ENCODE results near the gene THYN1.

Gene THYN1

DNA sequence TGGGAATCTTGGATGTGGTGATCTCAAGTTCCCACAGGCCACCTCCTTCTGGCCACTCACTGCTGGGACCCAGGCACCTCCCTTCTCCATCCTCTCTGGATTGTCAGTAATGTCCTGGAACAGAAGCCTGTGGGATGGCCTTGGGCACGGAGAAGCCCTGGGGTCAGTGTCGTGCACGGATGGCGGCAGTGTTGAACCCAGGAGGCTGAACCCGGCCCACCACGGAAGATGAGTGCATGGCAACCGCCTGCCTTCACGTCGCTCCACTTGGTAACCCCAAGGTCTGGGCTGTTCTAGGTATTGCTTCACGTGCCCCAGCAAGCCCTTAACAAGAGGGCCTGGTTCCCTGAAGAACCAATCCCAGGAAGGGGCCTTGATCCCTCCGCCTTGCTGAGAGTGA, 7.1 kb downstream of the THYN1 start:
- no peak for DNase-seq

DNA sequence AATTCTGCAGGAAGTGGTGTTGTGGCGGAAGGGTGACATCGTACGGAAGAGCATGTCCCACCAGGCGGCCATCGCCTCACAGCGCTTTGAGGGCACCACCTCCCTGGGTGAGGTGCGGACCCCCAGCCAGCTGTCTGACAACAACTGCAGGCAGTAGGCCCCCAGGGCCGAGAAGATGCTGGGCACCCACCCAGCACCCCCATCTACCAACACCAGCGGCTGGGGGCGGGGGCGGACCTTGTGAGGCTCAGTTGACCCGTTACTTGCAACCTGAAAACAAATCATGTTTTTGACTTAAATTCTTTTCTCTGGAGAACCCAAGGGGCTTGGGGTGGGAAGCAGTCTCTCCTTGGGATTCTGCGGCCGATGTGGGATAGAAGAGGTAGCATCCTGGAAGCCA, 7.7 kb downstream of the THYN1 start:
- DNase-seq, result no peak

- peak; percentile 62 for DNase-seq
Measured at GRCh38 chr11:134244593-134244992, 8.6 kb downstream of the THYN1 start.

- DNase-seq, result no peak
Measured at GRCh38 chr11:134243913-134244312, 9.2 kb downstream of the THYN1 start.

DNA sequence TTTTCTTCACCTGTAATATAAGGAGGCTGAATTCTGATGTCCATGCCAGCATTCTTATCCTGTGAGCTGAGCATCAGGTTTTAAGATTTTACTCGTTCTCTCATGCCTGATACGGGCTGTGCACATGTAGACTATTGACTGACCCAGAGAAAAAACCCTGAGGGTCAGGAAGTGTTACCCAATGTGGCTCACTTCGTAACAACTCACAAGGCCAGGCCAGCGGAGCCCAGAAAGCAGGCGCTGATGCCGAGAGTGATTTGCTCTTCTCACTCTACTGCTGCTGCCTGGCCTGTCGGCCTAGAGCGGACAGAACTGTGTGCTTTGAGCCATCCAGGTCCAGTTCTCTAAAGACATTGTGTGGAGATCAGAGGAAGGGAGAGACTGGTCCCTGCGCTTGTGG, 10.8 kb downstream of the THYN1 start:
- DNase-seq, result peak; percentile 52

GRCh38 chr11:134240592-134240991, 12.6 kb downstream of the THYN1 start:
- peak; percentile 16 for DNase-seq

DNA sequence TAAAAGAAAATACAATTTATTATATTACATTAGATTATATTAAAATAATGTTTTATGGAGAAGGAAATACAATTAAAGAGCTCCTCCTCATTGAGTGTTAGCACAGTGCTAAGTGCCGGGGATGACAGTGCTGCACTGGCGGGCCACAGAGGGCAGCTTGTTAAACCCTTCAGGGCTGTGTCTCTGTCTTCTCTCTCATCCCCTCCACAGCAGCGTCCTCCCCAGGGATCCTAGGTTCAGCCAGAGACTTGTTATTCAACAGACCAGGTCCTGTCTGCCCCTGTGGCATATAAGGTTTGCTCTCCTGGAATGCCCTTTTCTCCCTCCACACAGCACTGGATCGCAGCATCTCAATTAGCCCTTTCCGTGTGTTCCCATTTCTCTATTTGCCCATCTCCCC, 14.2 kb downstream of the THYN1 start:
- peak; percentile 36 for DNase-seq

DNA sequence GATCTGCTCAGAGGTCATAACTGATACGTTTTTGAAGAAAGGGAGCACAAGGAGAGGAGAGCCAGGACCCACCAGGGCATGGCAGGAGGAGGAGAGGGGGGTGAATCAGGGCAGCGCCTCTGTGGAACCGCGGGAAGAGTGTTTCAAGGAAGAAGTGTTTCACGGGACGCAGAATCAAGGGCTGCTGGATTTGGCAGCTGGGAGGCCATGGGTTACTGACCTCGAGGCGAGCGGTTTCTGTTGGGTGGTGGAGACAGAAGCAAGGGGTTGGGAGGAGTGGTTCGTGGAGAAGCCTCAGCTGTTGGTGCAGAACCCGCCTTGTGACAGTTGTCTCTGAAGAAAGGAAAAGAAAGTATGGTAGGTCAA, 15.6 kb downstream of the THYN1 start:
- DNase-seq, result peak; percentile 68

- DNase-seq, result peak; percentile 79
Measured at GRCh38 chr11:134236834-134237556, 16.2 kb downstream of the THYN1 start.

DNA sequence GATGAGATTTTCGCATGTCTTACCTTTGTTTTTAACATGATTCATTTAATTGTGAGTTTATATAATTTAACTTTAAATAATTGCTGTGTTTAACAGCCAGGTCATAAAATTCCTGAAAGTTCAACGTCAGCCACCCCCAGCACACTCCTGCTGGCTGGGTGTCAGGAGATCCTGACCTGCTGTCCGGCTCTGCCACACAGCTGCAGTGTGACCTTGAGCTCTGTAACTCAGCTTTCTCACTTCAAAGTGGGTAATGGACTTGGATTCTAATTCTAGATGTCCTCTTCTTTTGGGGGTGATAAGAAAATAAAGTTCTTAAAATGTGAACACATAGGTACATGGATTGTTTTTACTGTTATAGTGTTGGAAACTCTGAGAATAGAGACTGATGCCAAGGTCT, 17.8 kb downstream of the THYN1 start:
- DNase-seq, result no peak

GRCh38 chr11:134233729-134234179, 19.4 kb downstream of the THYN1 start:
- DNase-seq, result no peak

DNA sequence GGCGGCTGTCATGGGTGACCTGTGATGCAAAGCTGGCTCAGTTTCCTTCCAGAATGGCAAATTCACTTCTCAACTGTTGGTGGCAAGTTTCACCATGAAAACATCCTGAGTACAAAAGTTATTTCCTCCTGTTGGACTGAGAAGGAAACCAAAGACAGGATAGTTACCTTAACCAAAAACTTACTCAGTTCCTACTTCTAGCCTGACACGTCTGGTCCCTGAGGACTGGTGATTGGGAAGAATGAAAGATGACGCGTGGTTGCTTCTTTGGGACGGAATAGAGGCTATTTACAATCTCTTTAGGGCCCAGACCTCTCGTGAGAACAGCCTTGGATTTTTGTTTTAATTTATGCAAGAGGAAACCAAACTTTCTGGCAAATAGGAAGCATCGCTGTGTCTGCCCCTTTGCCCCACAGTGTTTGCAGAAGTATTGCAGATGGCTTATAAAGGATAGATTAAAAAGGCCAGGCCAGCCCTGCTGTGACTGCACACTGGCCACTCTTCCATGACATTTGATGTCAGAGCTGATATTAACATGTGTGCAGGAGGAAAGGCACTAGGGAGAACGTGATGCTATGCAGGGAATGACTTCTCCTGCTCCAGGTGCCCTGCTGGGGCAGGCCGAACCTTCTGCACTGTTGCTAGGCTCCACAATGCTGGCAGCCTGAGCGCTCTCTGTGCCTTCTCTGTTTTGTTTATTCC, 21.0 kb downstream of the THYN1 start:
- peak; percentile 32 for DNase-seq

- peak; percentile 35 for DNase-seq
Measured at GRCh38 chr11:134230339-134230738, 22.8 kb downstream of the THYN1 start.

GRCh38 chr11:134229126-134229790, 23.9 kb downstream of the THYN1 start:
- DNase-seq, result peak; percentile 50

GRCh38 chr11:134228625-134229024, 24.5 kb downstream of the THYN1 start:
- peak; percentile 32 for DNase-seq

DNA sequence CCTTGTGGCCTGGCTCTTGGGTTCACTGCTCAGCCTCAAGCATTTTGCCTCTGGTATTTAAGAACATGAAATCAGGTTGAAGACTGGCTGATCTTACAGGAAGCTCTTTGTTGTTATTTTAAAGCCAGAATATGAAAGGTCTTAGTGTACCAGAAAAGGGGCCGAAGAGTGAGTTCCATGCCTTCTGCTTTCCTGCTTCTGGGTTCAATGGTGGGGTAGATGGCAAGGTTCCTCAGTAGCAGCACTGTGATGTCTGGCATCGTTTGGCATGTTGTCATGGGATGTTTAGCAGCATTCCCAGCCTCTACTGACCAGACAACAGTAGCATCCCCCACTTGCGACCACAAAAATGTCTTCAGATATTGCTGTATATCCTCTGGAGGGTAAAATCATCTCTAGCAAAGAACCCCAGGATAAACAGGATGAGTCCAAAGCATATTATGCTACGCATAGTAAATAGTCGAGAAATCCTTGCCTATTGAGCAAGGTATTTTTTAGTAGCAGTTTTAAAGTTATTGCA, 26.3 kb downstream of the THYN1 start:
- no peak for DNase-seq

GRCh38 chr11:134224710-134225664, 28.2 kb downstream of the THYN1 start:
- DNase-seq, result peak; percentile 55

DNA sequence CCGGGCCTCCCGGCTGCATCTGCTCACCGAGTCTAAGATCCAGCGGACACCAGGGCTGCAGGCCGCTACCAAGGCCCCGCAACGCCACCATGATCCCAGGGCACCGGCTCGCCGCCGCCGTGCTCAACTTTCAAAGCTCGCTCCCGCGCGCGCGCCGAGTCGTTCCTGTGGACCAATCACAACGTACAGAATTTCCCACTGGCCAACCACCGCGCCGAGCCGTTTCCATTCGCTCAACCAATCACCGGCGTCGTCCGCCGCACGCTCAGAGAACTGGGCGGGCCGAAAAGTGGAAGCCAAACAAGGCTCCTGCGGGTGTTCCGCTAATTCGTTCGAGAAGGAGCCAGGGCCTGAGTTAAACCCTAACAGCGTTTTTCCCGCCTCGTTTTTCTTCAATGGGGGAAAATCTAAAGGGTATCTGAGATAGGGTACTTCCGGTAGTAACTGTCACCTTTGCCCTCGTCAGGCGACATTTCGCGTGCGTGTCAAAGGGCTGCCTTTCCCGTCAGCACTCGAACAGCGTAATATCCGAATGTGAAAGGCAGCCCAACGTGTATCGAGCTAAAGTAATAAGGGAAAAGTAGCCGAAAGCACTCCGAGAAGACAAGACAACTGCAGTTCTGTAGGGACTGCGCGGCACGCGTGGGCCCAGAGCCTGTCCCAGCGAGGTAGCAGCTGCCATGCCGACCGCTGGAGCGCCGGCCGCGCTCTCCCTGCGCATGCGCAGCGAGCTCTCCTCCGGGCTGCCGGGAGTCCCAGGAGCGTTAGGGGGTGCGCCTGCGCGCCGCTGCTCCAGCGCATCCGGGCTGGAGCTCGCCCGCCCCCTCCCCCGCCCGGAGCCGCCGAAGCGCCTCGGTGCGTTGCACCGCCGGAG, 29.1 kb downstream of the THYN1 start, which contains the start of the genes NCAPD3 and VPS26B:
NCAPD3 (minus strand) TSS at position 132 of the 874 bp plus-strand sequence; CDS start at position 91, 41 bp downstream.
VPS26B (plus strand) TSS at position 836 of the 874 bp plus-strand sequence. CDS start 452 bp downstream, outside the sequence.
- peak; percentile 98 for DNase-seq

GRCh38 chr11:134223121-134223520, 30.0 kb downstream of the THYN1 start:
- no peak for DNase-seq

DNA sequence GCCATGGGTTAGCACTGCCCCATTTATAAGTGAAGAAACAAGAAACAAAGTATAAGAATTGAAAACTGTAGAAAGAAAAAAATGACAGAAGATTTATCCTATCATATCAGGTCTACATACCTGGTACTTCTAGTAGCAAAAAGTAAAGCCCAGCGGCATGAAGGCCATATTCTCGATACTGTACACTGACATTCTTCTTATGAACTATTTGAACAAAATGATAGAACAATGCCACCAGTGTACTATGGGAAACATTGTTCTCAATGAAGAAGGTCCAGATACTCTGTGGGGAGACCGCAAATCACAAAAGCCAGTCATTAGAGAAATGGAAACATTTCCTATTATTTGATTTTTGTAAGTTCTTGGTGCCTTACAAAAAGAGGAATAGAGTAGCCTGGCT, 36.3 kb downstream of the THYN1 start:
- no peak for DNase-seq

GRCh38 chr11:134215836-134216235, 37.3 kb downstream of the THYN1 start:
- DNase-seq, result no peak
